Measurements from ENCODE around the gene TTC8. TPM values are rescaled to one million over a fixed set of nuclear protein-coding genes. Genes with fewer than 3 reads are reported as not detected.
A peak's percentile ranks its signal among the peaks of the same experiment; 100 is the strongest.
"Not testable (repeated sequence)": the region's sequence is repeated elsewhere in the genome, so short reads cannot be mapped to it uniquely, and the experiment has no call there.

The TTC8 gene
- total RNA-seq = 24.7 and 29.1 TPM in 2 replicates
- long read RNA-seq, full-length matches to known transcripts = 70 of 80 reads
- long read RNA-seq, partial matches to known transcripts = 2 of 80 reads
- long read RNA-seq, other reads (novel, unspliced or antisense) = 8 of 80 reads

DNA sequence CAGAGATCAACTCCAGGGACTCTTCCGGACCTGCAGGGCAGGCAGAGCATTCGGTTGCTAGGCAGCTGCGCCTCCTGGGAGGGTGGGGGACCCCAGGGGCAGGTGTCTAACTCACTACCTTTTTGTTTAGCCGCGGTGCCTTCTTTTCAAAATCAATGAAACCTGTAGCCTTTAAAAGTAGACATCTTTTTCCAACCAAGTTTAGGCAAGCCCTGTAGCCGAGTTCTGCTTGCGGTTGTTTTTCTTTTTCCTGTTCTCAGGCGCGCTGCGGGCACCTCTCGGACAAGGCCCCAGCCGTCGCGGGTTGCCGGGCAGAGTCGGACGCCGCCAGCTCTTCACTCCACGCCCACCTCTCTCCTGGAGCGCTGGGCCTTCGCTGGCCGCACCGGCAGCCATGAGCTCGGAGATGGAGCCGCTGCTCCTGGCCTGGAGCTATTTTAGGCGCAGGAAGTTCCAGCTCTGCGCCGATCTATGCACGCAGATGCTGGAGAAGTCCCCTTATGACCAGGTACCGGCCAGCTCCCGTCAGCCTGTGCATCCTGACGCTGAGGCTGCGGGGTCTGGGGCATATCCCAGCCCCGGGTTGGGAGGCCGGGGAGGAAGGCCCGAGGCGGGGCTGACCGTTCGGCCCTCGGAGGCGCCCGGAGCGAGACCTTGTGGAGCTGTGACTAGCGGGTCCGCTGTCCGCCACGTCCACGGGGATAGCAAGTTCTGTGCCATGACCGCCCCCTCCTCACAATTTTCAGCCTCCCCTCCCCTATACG, at the start of gene TTC8:
Gene TTC8 (plus strand): TSS at position 338 of the 764 bp plus-strand sequence. CDS start 57 bp downstream, at position 395.
- H3K9me3 Mint-ChIP-seq = no peaks in the 10 kb centered on the region
- H3K27me3 Mint-ChIP-seq (ENCODE audit: low read depth) = peaks cover 5% of the 10 kb centered on the region
- peak; percentile 81 for DNase-seq (ENCODE audit: low read depth, low spot score)
- H3K36me3 Mint-ChIP-seq (ENCODE audit: low read depth) = no peaks in the 10 kb centered on the region
- TF ChIP-seq, protein P1, sequence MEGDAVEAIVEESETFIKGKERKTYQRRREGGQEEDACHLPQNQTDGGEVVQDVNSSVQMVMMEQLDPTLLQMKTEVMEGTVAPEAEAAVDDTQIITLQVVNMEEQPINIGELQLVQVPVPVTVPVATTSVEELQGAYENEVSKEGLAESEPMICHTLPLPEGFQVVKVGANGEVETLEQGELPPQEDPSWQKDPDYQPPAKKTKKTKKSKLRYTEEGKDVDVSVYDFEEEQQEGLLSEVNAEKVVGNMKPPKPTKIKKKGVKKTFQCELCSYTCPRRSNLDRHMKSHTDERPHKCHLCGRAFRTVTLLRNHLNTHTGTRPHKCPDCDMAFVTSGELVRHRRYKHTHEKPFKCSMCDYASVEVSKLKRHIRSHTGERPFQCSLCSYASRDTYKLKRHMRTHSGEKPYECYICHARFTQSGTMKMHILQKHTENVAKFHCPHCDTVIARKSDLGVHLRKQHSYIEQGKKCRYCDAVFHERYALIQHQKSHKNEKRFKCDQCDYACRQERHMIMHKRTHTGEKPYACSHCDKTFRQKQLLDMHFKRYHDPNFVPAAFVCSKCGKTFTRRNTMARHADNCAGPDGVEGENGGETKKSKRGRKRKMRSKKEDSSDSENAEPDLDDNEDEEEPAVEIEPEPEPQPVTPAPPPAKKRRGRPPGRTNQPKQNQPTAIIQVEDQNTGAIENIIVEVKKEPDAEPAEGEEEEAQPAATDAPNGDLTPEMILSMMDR (conservative IDR thresholded peaks at IDR 0.05) = no peak
- H3K4me1 Mint-ChIP-seq = peaks cover 50% of the 10 kb centered on the region
- H3K4me3 Mint-ChIP-seq = peak within 1 kb of the TSS; percentile 97
- peak within 1 kb of the TSS; percentile 100 for H3K27ac Mint-ChIP-seq (ENCODE audit: unreplicated experiment)

DNA sequence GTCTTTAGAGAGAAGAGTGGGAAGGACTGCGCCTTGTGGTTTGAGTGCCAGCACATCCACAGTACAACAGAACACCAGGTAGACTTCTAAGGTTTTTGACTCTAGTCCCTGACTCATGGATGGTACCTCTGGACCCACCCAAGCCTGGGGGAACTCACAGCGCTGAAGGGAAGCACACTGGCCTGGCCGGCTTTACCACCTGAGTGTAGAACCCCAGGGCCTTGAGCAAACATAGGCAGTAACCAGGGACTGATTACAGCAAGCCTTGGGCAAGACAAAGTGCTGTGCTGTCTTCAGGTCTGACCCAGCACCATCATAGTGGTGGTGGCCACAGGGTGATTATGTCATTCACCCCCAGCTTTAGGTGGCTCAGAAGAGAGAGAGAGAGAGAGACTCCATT, 48.9 kb upstream of the TTC8 start:
- H3K36me3 Mint-ChIP-seq (ENCODE audit: low read depth) = no peaks in the 10 kb centered on the region
- no peak overlapping the region for H3K27ac Mint-ChIP-seq (ENCODE audit: unreplicated experiment)
- peaks cover 18% of the 10 kb centered on the region for H3K27me3 Mint-ChIP-seq (ENCODE audit: low read depth)
- TF ChIP-seq, protein P1 (conservative IDR thresholded peaks at IDR 0.05) = no peak
- H3K9me3 Mint-ChIP-seq = no peaks in the 10 kb centered on the region
- no peak overlapping the region for H3K4me3 Mint-ChIP-seq
- DNase-seq (ENCODE audit: low read depth, low spot score) = no peak
- H3K4me1 Mint-ChIP-seq = no peaks in the 10 kb centered on the region

DNA sequence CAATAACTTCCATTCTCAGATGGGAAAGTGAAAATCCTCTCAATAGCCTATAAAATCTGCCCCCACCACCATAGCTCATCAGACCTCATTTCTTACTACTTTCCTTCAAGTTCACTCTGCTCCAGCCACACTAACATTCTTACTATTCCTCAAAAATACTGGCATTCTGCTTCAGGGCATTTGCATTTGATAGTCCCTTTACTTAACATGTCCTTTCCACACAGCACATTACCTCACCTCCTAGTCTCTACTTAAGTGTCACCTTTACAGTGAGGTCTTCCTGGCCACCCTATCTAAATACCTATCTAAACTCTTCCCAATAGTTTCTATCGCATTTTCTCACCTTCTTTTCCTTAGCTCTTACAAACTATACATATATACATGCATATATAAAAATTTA, 38.5 kb upstream of the TTC8 start:
- Mint-ChIP-seq H3K9me3 (peaks cover 18% of the 10 kb centered on the region), H3K4me1 (peaks cover under 1% of the 10 kb centered on the region), H3K36me3 (ENCODE audit: low read depth) (peaks cover 7% of the 10 kb centered on the region), H3K27me3 (ENCODE audit: low read depth) (peaks cover 57% of the 10 kb centered on the region), H3K27ac (ENCODE audit: unreplicated experiment) (no peak overlapping the region), H3K4me3 (no peak overlapping the region)
- no peak for DNase-seq (ENCODE audit: low read depth, low spot score)
- TF ChIP-seq, protein P1 (conservative IDR thresholded peaks at IDR 0.05) = no peak

DNA sequence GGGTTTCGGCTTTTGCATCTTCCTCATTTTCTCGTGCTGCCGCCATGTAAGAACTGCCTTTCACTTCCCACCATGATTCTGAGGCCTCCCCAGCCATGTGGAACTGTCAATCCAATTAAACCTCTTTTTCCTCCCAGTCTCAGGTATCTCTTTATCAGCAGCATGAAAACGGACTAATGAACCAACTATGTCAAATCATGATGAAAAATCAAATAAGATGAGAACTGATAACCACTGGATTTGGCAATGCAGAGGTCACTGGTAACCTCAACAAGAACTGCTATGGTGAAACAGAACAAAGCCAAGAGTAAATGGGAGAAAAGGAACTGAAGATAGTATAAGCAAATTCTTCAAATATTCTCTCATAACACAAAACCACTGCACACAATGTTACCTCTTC, 37.7 kb upstream of the TTC8 start:
- H3K4me1 Mint-ChIP-seq = peaks cover 4% of the 10 kb centered on the region
- TF ChIP-seq, protein P1 (conservative IDR thresholded peaks at IDR 0.05) = no peak
- no peak for DNase-seq (ENCODE audit: low read depth, low spot score)
- H3K27ac Mint-ChIP-seq (ENCODE audit: unreplicated experiment) = no peak overlapping the region
- H3K4me3 Mint-ChIP-seq = no peak overlapping the region
- peaks cover 65% of the 10 kb centered on the region for H3K27me3 Mint-ChIP-seq (ENCODE audit: low read depth)
- peaks cover 7% of the 10 kb centered on the region for H3K36me3 Mint-ChIP-seq (ENCODE audit: low read depth)
- H3K9me3 Mint-ChIP-seq = peaks cover 15% of the 10 kb centered on the region

DNA sequence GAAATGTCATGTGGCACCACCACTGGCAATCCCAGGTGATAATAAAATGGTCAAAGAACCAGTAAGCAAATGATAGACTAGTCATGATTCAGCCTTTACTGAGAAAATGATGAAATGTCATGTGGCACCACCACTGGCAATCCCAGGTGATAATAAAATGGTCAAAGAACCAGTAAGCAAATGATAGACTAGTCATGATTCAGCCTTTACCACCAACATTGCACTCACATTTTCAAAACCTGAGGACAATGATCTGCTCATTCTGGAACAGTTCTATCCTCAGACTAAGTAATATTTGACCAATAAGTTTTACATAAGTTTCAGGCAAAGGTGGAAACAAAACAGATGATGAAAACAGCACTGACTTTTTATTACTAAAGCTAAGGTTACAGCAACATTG, 34.9 kb upstream of the TTC8 start:
- not testable (repeated sequence) for H3K9me3 Mint-ChIP-seq; H3K36me3 Mint-ChIP-seq (ENCODE audit: low read depth); H3K4me1 Mint-ChIP-seq; DNase-seq (ENCODE audit: low read depth, low spot score); H3K4me3 Mint-ChIP-seq; H3K27ac Mint-ChIP-seq (ENCODE audit: unreplicated experiment)
- H3K27me3 Mint-ChIP-seq (ENCODE audit: low read depth) = peaks cover 75% of the 10 kb centered on the region
